GM21529 (cell line): Measurements from ENCODE around the gene ARAP1.
A peak's percentile ranks its signal among the peaks of the same experiment; 100 is the strongest.

Experiments
- ATAC-seq: cut with Tn5 transposase; IDR thresholded peaks from one replicate; pipeline ENCODE4 v1.9.1; 2021; ENCODE audit not compliant: unreplicated experiment

The ARAP1 gene

DNA sequence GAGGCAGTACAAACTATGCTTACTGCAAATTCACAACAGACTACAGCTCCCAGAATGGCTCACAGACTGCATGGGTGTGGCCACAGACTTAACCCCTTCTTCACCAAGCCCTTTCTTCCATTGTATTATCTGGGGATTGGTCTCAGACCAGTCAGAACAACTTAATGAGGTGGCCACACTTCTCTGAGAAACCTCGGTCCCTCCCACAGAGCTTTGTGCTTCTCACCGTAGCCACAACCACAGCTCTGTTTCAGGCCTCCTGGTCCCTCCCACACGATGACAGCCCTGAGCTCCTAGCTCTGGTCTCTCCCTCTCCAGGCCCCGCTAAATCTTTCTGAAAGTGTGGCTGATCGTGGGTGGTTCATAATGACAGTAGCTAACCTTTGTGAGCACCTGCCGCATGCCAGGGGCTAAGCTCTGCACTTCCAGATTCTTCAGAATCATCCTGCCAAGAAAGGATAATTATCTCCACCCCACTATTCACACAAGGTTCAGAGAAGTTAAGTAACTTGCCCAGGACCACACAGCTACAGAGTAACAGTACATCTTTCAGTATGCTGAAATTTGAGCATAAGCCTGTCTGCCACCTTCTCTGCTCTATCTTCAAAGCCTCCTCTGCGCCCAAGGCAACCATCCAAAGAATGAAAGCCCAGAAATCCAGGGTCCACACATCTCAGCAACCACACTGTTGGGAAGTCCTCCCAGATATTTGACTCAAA lies 83.4 kb downstream of the ARAP1 start:
- peak; percentile 91 for ATAC-seq

DNA sequence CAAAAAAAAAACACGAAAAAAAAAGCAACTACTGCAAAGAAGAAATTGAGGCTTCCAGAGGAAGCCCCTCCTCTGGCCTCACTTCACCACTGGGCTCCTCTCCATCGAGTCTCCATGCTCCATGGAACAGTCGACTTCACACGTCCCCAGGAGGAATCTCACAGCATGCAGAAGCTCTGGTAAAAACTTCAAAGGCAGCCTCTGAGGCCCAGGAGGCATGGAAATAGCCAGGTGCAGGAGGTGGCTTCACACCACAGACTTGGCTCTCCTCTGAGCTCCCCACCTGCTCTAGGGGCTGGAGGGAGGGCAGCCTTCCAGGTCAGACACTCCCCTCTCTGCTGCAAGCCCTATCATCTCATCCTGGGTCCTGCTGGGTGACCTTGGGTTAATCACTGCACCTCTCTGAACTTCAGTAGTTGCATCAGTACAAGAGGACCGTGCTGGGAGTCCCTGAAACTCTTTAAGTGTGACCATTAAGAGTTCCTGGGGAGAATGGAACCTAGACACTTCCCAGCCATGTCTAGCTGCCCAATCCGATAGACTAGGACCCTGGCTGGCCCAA lies 86.2 kb downstream of the ARAP1 start:
- ATAC-seq: no peak

DNA sequence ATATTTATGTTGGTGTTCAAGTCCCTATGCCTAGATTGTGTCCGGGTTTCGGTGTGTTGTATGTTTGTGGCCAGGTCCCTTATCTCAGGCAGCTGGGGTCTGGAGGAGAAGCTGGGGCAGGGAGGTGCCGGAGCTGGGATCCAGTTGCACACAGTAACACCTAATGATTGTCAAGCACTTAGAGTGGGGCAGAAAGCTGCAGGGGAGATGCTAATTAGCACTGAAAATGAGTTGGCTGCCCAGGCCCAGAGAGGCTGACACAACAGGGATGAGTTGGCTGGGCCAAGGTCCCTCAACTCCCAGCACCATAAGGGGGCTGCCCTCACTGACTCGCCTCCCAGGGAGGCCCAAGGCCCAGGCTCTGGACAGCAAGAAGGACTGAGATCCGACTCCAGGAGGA lies 90.2 kb downstream of the ARAP1 start:
- no peak for ATAC-seq

DNA sequence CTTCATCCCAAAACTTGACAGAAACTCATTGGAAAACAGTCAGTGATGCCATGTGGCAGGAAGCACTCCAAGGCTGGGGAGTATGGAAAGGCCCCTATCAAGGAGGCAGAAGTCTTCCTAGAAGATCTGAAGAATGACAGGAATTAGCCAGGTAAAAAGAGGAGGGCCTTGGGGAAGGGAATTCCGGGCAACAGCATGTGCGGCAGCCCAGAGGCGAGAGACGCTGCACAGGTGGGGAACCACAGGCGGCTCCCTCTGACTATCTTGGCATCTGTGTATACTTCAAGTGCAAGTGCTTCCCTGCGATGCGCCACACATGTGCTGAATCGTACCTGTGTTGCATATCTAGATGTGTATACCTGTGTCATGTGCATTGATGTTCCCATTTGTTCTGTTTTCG lies 90.7 kb downstream of the ARAP1 start:
- ATAC-seq: no peak

DNA sequence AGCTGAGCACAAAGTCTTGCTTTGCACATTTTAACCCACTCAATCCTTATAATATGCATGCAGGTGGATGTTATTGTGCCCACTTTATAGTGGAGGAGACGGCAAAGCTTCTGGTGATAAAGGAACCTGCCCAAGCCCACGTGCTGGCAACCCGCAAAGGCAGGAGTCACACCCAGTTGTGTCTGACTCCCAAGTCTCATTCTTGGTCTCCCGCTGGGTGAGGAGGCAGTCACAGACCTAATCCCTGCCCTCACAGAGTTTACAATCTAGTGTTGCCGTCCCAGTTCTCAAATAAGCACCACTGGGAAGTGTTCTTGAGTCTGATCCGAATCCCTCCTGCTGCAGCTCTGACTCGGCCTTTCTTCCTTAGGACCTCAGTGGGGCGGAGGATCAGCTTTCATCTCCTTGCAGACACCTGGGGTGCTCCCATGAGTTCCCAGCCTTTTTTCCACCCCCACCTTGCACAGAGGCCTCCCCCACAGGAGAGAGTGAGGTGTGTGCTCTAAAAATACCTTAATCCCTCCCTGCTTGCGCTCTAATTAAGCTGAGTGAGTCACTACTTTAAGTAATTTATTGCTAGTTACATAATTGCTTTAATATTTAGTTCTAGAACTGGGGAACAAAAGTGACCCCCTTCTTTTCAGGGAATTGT lies 93.1 kb downstream of the ARAP1 start:
- ATAC-seq: no peak

DNA sequence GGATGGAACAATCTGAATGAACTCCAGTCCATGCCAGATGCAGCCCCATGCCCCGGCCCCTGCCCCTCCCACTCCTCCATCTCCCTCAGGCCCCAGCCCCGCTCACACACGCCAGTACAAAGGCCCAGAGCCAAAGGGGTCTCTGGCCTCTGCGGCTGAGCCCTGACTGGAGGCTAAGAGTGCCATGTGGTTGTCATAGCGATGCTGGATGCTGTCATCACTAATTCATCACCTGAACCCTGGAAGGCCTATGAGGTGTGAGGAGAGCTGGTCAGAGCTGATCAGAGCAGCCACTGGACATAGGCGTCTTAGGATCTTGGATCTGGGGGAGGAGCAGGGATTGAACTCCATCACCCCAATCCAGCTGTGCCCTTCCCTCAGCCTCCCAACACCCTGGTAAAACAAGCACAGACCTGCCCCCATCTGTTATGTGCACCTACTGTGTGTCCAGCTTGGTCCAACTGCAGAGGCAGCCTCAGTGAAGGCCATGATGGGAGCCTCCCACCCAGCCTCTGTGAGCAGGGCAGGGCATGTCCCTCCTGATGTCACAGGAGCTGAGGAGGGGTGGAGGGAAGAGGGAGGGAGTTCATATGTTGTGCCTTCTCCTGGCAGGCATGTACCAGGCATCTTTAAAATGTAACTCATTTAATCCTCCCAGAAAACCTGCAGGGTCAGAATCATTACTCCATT lies 94.7 kb downstream of the ARAP1 start:
- no peak for ATAC-seq

DNA sequence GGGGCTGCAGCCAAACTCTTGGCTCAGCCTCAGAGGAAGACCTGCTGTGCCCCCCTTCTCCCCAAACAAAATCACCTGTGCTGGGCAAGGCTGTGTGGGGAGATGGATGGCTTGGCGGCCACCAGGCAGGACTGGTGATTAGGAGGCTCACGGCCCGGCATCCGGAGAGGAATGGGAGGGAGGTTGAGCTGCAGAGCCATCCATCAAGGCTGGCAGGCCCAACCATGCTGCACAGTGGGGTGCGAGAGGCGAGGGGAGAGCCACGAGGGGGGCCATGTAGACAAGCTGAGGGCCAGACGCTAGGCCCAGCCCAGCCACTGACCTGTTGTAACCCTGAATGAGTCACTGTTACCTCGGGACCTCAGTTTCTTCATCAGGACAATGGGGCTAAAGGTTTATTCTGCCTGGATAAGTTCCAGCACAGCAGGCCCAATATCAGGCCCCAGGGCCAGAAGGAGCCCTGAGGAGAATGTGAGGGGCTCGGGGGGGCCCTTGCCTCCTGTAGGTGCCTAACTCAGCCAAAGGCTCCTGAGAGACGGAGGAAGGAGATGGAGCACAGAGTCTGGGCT lies 96.2 kb downstream of the ARAP1 start:
- no peak for ATAC-seq

DNA sequence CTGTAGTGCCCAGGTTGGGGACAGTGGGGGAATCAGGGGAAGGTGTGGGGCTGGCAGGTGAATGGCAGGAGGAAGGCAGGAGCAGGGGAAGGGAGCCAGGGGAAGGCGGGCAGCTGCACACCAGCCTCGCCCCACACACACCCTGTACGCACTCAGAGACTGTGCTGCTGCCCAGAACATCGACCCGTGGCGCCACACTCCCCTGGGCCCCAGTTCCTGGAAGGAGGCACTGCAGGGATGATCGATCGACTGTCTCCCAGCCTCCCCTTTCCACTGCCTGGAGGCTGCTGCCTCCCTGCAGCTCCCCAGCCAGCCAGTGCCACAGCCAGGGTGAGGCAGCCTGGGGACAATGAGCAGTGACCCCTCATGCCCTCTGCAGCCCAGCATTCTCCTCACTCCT lies 97.2 kb downstream of the ARAP1 start:
- no peak for ATAC-seq

DNA sequence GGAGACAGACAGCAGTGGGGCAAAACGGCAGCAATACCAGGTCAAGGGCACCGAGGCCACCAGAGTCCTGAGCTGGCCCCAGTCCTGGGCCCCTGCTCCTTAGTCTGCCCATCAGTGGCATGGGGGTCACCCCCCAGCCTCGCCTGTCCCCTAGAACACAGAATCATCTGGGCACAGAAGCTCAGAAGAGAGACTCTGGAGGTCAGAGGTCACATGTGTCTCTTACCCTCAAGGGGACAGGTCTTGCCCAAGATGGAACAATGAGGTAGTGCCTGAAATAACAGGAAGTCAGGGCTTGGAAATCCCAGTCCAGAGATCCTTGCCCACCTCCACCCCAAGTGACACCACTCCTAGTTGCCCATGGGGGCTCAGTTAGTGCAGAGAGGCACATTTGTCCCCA lies 98.6 kb downstream of the ARAP1 start:
- ATAC-seq: no peak

DNA sequence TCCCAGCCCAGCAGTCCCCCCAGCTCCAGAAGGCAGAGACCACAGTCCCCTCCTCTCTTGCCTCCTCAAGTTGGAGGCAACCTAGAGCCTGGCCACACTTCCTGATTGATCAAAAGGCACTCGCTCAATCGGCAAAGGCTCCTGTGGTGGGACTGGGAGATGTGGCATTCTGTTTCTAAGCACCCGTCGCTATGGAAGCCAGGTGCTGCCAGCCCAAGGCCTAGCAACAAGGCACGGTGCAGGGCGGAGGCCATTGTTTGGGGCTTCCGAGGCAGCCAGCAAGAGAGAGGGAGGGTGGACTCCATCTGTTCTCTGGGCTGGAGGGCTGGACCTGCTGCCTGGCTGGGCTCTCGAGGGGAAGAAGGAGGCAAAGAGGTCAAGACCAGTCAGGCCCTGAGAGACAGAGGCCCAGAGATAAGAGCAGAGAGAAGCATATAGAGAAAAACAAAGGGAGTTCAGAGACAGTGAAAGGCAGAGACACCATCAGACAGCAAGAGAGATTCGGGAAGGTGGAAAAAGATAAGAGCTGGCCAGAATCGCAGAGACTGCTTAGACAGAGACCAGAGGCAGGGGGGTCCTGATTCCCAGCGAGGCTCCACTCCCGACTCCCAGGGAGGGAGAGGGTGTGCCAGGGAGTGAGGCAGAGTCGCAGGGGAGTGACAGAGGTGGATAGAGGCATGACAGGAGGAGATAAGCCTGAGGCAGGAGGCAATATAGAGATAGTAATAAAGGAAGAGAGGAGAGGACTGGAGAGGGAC lies 99.2 kb downstream of the ARAP1 start:
- ATAC-seq: no peak

DNA sequence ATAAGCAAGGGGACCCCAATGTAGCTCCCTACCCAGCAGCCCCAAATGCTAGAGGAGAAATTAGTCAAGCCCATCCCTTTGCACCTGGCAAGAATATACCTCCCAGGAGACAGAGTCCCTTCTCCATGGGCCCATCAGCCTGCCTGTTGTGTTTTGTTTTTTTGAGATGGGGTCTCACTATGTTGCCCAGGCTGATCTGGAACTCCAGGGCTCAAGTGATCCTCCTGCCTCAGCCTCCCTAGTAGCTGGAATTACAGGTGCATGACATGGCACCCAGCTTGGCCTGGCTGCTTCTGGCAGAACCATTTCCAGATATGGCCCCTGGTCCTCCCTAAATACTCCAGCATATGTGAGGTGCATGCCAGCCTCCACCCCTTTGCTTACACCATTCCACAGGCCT lies 100.1 kb downstream of the ARAP1 start:
- no peak for ATAC-seq

DNA sequence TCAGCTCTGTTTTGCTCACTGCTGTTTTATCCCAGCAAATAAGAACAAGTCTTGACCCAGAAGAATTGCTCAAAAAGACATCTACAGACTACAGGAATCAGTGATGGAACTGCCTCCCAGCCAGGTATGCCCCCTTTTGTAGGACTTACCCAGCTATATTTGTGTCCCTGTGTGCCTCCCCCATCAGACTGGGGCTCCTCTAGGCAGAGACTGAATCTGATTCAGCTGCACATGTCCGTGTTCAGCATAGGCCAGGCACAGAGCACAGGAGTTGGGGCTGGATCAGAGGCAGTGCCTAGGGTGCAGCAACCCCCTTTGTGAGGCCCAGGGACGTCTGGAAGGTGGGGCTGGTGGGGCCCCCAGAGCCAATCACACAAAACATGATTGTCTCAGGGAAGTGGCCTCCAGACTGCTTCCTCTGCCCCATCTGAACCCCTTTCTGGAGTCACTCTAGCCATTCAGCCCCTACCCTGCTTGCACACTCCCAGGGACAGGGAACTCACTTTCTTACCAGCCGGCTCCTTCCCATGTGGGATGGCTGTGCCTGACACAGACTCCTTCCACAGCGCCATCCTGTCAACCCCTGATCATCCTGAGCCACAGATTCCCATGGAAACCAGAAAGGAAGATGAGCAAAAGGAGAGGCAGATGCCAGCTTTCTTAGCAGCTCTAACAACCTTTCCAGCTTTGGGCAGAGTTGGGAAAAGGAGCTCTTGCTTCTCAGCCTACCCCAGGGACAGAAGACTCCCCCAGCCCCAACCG lies 102.8 kb downstream of the ARAP1 start:
- ATAC-seq: no peak

DNA sequence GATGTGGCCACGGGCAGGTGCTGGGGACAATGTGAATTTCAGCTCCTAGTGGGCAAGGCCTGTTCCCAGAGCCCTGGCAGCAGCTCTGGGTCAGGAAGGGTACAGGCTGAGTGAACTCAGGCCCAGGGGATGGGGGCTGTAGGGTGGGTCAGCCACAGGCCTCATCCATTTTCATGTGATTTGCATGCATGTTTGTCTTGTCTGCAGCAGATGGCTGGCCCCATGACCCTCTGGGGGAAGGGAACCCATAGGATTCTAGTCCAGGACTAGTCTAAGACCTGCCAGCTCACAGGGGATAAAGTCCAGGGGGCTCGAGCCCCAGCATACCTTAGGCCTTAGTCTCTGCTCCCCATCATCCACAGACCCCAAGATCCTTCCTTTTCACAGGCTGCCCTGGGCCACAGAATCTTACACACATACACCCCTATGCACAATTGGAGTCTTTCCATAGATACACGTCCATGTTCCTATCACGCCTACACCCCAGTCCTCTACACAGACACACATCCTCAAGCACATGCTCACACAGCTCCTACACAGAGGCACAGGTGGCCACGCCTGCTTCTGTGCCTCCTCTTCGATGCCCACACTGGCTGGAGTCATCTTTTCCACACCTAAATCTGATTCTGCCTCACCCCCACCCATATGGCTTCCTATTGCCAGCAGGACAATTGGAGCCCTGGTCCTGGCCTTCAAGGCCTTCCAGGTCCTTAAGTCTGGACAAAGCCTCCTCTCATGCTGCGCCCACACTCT lies 103.6 kb downstream of the ARAP1 start:
- ATAC-seq: no peak

DNA sequence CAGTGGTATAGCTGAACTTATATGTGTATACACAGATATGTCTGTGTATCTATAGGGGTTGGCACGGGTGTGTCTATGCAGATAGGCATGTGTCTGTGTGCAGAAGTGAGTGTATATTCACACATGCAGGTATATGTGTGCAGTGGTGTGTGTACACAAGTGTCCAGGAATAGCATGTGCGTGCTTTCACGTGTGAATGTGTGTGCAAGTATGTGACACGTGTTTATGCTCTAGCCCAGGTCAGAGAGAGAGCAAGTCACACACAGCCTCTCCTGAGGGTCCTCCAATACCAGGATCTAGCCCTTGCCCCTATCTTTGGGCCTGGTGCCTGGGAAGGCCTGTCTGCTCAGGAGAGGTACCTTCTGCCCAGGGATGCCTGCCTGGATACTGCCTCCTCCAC lies 104.3 kb downstream of the ARAP1 start:
- ATAC-seq: no peak

DNA sequence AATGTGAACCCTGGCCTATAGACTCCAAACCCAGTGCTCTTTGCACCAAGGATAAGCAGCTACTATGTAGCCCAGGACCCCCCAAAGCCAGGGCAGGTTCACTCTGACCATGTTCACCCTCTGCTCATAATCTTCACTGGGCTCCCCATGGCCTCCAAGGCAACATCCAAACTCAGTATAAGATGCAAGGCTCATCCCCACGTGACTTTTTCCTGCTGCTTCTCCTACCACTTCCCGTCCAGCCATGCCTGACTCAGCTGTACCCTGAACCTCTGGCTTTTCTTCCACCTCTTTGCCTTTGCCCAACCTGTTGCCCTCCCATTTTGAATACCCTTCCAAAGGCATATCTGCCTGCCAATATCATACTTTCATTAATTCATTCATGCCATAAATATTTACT lies 105.7 kb downstream of the ARAP1 start:
- ATAC-seq: no peak

DNA sequence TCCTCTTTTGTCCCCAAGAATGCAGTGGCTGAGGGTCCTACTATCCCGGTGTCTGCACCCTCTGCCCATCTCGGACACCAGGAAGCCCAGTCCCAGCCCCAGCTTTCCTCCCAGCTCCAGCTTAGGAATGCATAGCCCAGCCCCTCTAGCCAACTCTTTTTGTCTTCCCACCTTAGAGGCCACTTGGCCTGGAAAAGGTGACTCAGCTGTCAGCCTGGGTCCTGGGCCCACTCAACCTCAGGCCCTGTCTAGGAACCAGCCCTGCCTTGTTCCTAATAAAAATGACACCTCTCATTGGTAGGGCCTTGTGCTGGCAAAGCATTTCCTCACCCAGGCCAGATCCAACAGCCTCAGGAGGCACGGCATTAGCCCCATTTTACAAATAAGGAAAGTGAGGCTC lies 106.2 kb downstream of the ARAP1 start:
- ATAC-seq: no peak

DNA sequence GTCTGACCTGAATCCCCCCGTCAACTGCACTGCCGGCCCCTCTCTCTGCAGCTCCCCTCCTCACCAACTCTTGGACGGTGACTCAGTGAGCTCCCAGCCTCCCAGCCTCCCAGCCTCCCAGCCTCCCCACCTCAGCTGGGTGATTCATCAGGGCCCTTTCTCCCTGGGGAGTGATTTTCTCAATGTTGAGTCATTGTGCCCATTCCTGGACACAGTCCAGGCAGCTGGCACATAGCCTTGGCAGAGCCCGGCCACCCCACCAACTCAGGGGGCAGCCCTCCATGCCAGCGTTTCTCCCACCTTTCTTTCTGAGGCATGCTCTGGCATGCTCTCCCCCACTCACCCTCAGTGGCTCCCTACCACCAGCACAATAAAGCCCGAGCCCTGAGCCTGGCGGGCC lies 108.7 kb downstream of the ARAP1 start:
- ATAC-seq: no peak

DNA sequence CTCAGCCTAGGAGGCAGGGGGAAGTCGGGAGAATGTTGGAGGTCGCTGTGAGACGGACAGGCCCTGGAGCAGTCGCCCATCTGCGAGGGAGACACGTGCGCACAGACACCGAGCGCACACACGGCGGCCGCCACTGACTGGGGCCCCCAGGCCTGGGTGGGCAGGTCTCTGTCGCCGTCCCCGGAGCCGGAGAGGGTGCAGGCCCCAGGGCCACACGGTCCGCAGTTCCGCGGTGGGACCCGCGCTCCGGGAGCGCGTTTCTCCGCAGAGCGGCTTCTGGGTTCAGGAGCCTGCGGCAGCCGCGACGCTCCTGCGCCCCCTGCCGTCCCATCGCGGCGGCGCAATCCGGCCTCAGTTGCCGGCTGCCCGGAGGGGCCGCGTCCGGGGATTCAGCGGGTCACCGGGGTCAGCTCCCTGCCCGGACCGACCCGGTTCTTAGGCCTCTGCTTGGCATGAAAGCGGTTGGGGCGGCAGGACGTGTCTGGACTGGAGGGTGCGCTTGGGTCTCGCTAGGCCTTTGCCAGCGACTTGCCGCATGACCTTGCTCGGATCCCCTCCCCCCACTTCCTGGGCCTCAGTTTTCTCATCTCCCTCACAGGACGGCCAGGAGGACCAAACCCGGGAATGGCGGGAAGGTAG lies 109.2 kb downstream of the ARAP1 start:
- ATAC-seq: no peak
